Fibroblast of lung (primary cell): ENCODE results near the gene VWA1. TPM values are rescaled to one million over a fixed set of nuclear protein-coding genes. Genes with fewer than 3 reads are reported as not detected.
"Not testable (repeated sequence)": the region's sequence is repeated elsewhere in the genome, so short reads cannot be mapped to it uniquely, and the experiment has no call there.

Source experiments
- DNase-seq, 2 donors: peaks; one replicate each; pipeline versions ENCODE4 v3.0.0 to v3.0.0-alpha.2; 2010; ENCODE audit warnings: low read depth in 2 of 2
- H2AFZ ChIP-seq: 2 replicates; pipeline ENCODE4 v1.5.1; 2012; ENCODE audit warnings: low read length, control low read depth, inconsistent platforms
- H3K27ac ChIP-seq: 2 replicates; pipeline ENCODE4 v1.5.1; 2011; ENCODE audit warnings: low read length, control low read depth; ENCODE audit not compliant: insufficient read depth
- H3K27me3 ChIP-seq: 2 replicates; pipeline ENCODE4 v1.5.1; 2011; ENCODE audit warnings: mild to moderate bottlenecking, low read length; ENCODE audit not compliant: control insufficient read depth, insufficient read depth
- H3K36me3 ChIP-seq: 2 replicates; pipeline ENCODE4 v1.5.1; 2011; ENCODE audit warnings: low read length; ENCODE audit not compliant: control insufficient read depth, insufficient read depth
- H3K4me1 ChIP-seq: 2 replicates; pipeline ENCODE4 v1.5.1; 2011; ENCODE audit warnings: low read length; ENCODE audit not compliant: control insufficient read depth, insufficient read depth; ENCODE audit errors: extremely low read depth
- H3K4me2 ChIP-seq: 2 replicates; pipeline ENCODE4 v1.5.1; 2011; ENCODE audit warnings: low read length, control low read depth; ENCODE audit not compliant: insufficient read depth; ENCODE audit errors: extremely low read depth
- H3K4me3 ChIP-seq, 4 experiments: fragments of 200-600 bp in 1 of 4; sonication (generic) in 1 of 4; replicated peaks in 1 of 4; 2 replicates each; pipeline ENCODE4 v1.5.1; 2011 to 2016; ENCODE audit warnings: low read length in 4 of 4, low read depth in 3 of 4, mild to moderate bottlenecking in 3 of 4, control low read depth in 2 of 4, inconsistent platforms in 1 of 4, mixed read lengths in 1 of 4; ENCODE audit not compliant: insufficient read depth in 1 of 4; ENCODE audit errors: control extremely low read depth in 1 of 4
- H3K79me2 ChIP-seq: 2 replicates; pipeline ENCODE4 v1.5.1; 2012; ENCODE audit warnings: mild to moderate bottlenecking, low read length, inconsistent platforms; ENCODE audit not compliant: control insufficient read depth, insufficient read depth
- H3K9ac ChIP-seq: 2 replicates; pipeline ENCODE4 v1.5.1; 2011; ENCODE audit warnings: mild to moderate bottlenecking, low read length, control low read depth; ENCODE audit not compliant: insufficient read depth
- H3K9me3 ChIP-seq: 2 replicates; pipeline ENCODE4 v1.5.1; 2012; ENCODE audit warnings: low read depth, low read length; ENCODE audit not compliant: control insufficient read depth, insufficient read depth
- H4K20me1 ChIP-seq: 2 replicates; pipeline ENCODE4 v1.5.1; 2011; ENCODE audit warnings: low read length; ENCODE audit not compliant: control insufficient read depth, insufficient read depth; ENCODE audit errors: extremely low read depth
- CTCF ChIP-seq, 2 donors: IDR thresholded peaks in 1 of 2; conservative IDR thresholded peaks in 1 of 2; 1 replicate in 1 of 2; 2 replicates in 1 of 2; pipeline ENCODE4 v1.5.1; 2011 to 2012; ENCODE audit warnings: low read length in 2 of 2, control low read depth in 1 of 2, inconsistent platforms in 1 of 2, low read depth in 1 of 2, mild to moderate bottlenecking in 1 of 2
- EZH2 ChIP-seq: IDR thresholded peaks from 2 replicates; pipeline ENCODE4 v1.5.1; 2012; ENCODE audit warnings: low read length, control low read depth, mild to moderate bottlenecking; ENCODE audit errors: missing control alignments
- polyA plus RNA-seq, 2 donors: library from polyadenylated mRNA; depleted of rRNA in 1 of 2; stranded (reverse) in 1 of 2; unstranded in 1 of 2; fragments of >200 nt; gene quantifications; 2 replicates each; pipeline ENCODE4 v1.2.1, GENCODE V29; 2011 to 2012; ENCODE audit warnings: missing spikeins in 1 of 2
- total RNA-seq: library from RNA; depleted of rRNA; stranded (reverse); fragments of >200 nt; gene quantifications from 2 replicates; pipeline ENCODE4 v1.2.1, GENCODE V29; 2014

VWA1 gene
- total and polyA plus RNA-seq, 2 donors (not counting 1 experiment from before 2014, with no cell fraction given): 2.5 to 3.1 TPM

- no peak for DNase-seq
- H2AFZ ChIP-seq: no peak overlapping the region
- H3K27ac ChIP-seq: no peak overlapping the region
These were observed 19.9 kb downstream of the VWA1 start for GRCh38 chr1:1455366-1455884.

GRCh38 chr1:1455934-1456333 lies 20.4 kb downstream of the VWA1 start:
- DNase-seq, H2AFZ ChIP-seq, H4K20me1 ChIP-seq, H3K9me3 ChIP-seq, H3K79me2 ChIP-seq, H3K4me3 ChIP-seq, H3K9ac ChIP-seq, H3K27ac ChIP-seq, H3K4me1 ChIP-seq, H3K36me3 ChIP-seq, H3K27me3 ChIP-seq, H3K4me2 ChIP-seq: not testable (repeated sequence)

More at GRCh38 chr1:1455366-1455884, 19.9 kb downstream of the VWA1 start:
- Histone ChIP-seq H3K4me1 (no peaks in the 10 kb centered on the region), H3K27me3 (no peaks in the 10 kb centered on the region), H3K9me3 (no peaks in the 10 kb centered on the region), H3K4me3 (no peak overlapping the region), H3K79me2 (no peaks in the 10 kb centered on the region), H3K36me3 (no peaks in the 10 kb centered on the region), H3K9ac (no peak overlapping the region), H3K4me2 (no peak overlapping the region), H4K20me1 (no peaks in the 10 kb centered on the region)
- TF ChIP-seq EZH2 (no peak), CTCF (conservative IDR thresholded peaks at IDR 0.05 in 1 of 2, IDR thresholded peaks at IDR 0.05 in 1 of 2; ENCODE audit: low read depth in 1 of 2, low read length in 2 of 2) (no peak)

GRCh38 chr1:1456683-1457255 lies 21.3 kb downstream of the VWA1 start:
- H3K9me3 ChIP-seq, H3K4me3 ChIP-seq, DNase-seq, H3K79me2 ChIP-seq, H2AFZ ChIP-seq, H3K27me3 ChIP-seq, H4K20me1 ChIP-seq, H3K4me1 ChIP-seq, H3K27ac ChIP-seq, H3K4me2 ChIP-seq, H3K36me3 ChIP-seq, H3K9ac ChIP-seq: not testable (repeated sequence)

GRCh38 chr1:1459156-1459555 lies 23.7 kb downstream of the VWA1 start:
- not testable (repeated sequence) for H3K9ac ChIP-seq, H3K4me1 ChIP-seq, H2AFZ ChIP-seq, H3K27ac ChIP-seq, DNase-seq, H3K79me2 ChIP-seq, H3K27me3 ChIP-seq, H3K9me3 ChIP-seq, H4K20me1 ChIP-seq, H3K4me2 ChIP-seq, H3K36me3 ChIP-seq, H3K4me3 ChIP-seq

GRCh38 chr1:1459711-1460110 lies 24.2 kb downstream of the VWA1 start:
- H3K9ac ChIP-seq, H4K20me1 ChIP-seq, H3K9me3 ChIP-seq, H3K27ac ChIP-seq, H3K4me3 ChIP-seq, H3K4me2 ChIP-seq, H2AFZ ChIP-seq, H3K27me3 ChIP-seq, H3K36me3 ChIP-seq, DNase-seq, H3K4me1 ChIP-seq, H3K79me2 ChIP-seq: not testable (repeated sequence)
